A549 treated with AZD9567 at 1 μM for 4 hours (cell line): ENCODE data around the gene PREX1. TPM values are rescaled to one million over a fixed set of nuclear protein-coding genes. Genes with fewer than 3 reads are reported as not detected.

Source experiments
- total RNA-seq: library from RNA; stranded (reverse); fragments of 200-300 nt; extraction: Qiagen RNA extraction; gene quantifications from 5 replicates; pipeline ENCODE4 v1.2.3, GENCODE V29; 2022; ENCODE audit not compliant: insufficient read depth

Gene PREX1, protein sequence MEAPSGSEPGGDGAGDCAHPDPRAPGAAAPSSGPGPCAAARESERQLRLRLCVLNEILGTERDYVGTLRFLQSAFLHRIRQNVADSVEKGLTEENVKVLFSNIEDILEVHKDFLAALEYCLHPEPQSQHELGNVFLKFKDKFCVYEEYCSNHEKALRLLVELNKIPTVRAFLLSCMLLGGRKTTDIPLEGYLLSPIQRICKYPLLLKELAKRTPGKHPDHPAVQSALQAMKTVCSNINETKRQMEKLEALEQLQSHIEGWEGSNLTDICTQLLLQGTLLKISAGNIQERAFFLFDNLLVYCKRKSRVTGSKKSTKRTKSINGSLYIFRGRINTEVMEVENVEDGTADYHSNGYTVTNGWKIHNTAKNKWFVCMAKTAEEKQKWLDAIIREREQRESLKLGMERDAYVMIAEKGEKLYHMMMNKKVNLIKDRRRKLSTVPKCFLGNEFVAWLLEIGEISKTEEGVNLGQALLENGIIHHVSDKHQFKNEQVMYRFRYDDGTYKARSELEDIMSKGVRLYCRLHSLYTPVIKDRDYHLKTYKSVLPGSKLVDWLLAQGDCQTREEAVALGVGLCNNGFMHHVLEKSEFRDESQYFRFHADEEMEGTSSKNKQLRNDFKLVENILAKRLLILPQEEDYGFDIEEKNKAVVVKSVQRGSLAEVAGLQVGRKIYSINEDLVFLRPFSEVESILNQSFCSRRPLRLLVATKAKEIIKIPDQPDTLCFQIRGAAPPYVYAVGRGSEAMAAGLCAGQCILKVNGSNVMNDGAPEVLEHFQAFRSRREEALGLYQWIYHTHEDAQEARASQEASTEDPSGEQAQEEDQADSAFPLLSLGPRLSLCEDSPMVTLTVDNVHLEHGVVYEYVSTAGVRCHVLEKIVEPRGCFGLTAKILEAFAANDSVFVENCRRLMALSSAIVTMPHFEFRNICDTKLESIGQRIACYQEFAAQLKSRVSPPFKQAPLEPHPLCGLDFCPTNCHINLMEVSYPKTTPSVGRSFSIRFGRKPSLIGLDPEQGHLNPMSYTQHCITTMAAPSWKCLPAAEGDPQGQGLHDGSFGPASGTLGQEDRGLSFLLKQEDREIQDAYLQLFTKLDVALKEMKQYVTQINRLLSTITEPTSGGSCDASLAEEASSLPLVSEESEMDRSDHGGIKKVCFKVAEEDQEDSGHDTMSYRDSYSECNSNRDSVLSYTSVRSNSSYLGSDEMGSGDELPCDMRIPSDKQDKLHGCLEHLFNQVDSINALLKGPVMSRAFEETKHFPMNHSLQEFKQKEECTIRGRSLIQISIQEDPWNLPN (N-terminal part only)
- total RNA-seq = 7.5 to 11.4 TPM (median 10.7 TPM) in 5 replicates

DNA sequence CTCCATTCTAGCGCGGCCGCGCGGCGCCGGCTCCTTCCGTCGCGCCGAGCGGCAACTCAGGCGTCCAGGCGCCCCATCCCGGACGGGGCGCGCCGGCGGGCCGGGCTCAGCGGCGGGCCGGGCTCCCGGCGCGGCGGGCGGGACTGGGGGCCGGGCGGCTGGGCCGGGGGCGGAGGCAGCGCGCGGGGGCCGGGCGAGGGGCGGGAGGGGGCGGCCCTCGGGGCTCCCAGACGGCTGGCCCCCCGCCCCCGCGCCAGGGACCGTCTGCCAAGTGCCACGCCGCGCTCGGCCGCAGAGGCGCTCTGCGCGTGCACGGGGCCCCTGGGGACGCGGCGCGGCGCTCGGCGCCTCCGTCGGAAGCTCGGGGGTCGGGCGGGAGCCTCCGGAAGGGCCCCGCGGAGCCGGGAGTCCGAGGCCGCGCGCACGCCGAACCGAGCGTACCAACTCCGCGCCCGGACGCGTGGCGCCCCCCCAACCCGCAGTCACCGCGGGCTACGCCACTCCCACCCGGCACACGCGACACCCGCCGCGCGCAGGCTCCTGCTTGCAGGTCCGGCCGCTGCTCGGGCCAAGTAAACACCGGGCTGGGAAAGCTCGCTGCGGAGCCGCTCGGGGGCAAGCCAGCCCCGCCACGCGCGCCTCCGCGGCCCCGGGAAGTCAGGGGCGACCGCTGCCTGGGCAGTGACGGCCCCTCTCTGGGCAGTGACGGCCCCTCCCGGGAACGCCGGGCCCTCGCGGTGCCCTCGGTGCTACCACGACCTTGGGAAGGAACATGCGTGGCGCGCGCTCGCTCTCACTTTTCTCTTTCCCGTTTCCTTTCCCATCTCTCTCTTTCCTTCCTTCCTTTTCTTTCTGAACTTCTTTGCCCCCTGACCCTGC is at the start of gene PREX1:
TSS of gene PREX1 (minus strand) at position 145 of the 879 bp plus-strand sequence. CDS start at position 6, 139 bp downstream.

Other genes starting within 250 kb of the PREX1 start
- gene ARFGEF2, start 93.7 kb upstream of the PREX1 start, total RNA-seq = 11.8 to 15.8 TPM (median 14.6 TPM) in 5 replicates
- 87.7 to 114 TPM (median 91.0 TPM) in 5 replicates for gene CSE1L, start 218.3 kb upstream of the PREX1 start, total RNA-seq